HG03575 (cell line): ENCODE measurements around the gene NUDT1.
"Not testable (repeated sequence)": the region's sequence is repeated elsewhere in the genome, so short reads cannot be mapped to it uniquely, and the experiment has no call there.

Experiments
- ATAC-seq: cut with Tn5 transposase; IDR thresholded peaks from one replicate; pipeline ENCODE4 v1.9.1; 2021; ENCODE audit not compliant: unreplicated experiment, insufficient number of reproducible peaks, low FRiP score; ENCODE audit errors: extremely low read depth

Gene NUDT1

GRCh38 chr7:2257046-2257551, 15.1 kb downstream of the NUDT1 start:
- no peak for ATAC-seq

DNA sequence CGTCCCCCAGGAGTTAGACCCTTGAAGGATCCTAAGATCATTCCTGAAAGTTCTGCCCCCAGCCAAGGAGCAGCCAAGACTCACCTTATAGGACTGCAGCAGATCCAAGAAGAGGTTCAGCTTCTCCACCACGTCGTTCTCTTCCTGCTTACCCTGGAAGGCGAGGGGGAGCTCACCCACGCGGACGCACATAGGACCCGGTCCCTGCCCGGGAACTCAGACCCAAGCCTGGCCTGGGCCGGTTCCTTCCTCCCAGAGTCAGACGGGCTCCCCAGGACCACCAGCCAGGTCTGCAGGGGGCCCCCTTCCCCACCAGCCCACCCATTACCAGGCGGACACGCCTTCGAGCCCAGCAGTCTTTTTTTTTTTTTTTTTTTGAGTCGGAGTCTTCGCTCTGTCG, 15.6 kb downstream of the NUDT1 start:
- ATAC-seq = no peak

DNA sequence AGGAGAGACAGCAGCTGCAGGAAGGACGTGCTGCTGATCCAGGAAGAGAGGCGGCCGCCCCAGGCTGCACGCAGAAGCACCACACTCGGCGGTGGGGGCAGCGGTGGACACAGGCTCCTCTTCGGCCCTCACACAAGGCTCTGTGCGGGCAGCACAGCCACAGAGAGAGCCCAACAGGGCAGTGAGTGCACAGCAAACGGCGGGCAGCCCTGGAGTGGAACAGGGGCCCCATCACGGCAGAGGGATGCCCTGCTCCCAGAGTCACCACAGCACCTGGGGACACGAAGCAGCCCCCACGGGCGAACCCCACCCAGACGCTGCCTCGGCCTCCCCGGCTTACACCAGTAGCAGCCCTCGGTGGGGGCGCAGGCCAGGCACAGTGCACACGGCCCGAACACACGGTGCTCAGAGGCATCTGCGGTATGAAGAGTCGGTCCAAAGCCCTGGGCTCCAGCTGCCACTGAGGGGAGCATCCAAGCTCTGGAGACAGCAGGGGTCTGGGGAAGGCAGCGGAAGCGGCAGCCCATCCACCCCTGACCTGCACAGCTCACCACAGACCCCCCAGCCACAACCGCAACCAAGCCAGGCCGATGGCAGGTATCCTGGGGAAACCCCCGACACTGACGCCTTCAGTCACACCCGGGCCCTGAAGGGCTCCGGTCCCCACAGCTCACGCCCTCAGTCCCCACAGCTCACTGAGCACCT, 16.8 kb downstream of the NUDT1 start:
- no peak for ATAC-seq

DNA sequence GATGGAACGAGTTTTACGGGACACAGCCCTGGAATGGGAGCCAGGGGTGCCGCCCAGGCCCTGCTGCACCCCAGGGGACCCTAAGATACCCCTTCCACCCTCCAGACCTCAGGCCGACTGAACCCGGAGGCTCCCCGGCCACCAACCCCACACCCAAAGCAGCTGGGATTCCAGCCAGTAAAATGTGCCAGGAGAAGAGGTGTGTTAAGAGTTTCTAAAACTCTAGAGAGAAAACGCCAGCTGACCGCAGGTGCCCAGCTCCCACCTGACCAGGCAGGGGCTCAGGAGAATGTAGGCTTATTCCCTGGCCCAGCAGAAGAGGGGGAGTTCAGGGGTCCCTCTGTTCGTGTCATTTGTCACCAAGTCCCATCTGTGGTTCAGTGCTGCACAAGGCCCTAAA, 17.5 kb downstream of the NUDT1 start:
- ATAC-seq = no peak

DNA sequence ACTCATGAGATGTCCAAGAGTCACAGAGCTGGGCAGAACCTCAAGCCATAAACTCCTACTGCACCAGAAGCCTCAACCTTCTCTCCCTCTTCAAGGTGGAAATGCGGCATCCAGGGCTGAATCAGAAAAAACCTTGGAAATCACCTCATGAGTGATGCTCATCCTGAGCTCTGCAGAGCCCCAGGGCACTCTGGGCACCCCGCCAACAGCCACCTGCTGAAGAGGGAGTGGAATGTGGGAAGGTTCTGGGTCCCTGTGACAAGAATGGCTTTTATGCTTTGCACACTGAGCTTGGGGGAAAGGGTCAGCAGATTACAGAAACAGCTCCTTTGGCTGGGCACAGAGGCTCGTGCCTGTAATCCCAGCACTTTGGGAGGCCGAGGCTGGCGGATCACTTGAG, 18.8 kb downstream of the NUDT1 start:
- ATAC-seq = no peak

DNA sequence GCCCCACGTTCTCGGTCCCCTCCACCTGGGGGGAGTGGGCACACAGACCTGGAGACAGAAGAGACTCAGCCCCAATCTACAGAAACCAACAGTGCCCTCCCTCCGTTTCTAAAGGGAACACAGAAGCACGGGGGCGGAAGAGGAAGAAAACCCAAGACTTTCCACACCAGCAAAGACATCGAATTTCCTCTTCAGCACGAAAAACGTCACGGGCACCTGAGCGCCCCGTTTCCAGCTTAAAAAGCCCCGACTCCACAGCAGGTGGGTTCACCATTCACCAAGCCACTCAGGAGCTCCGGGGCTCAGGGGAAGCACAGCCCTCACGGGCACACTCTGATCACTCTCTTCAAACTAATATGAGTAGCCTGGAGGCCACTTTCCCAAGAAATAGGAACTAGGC, 19.6 kb downstream of the NUDT1 start:
- ATAC-seq = no peak

GRCh38 chr7:2263176-2263575, 21.1 kb downstream of the NUDT1 start:
- ATAC-seq = no peak

- no peak for ATAC-seq
Observed at GRCh38 chr7:2264158-2264557, 22.1 kb downstream of the NUDT1 start.

DNA sequence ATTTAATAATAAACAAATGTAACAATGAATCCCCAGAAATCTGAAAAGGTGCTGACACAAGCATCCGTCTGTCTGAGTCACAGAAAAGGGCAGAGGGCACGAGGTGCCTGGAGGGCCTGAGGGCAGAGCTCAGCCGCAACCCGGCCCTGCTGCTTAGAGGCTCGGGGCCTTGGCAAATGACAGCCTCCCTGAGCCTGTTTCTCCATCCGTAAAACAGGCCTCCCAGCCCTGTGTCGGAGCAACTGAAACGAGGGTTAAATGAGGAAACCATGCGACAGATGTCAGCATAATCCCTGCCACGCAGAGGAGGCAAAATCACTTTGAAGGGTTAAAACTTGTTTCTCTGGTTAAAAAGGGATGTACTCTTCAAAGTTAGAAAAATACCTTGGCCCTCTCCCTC, 24.9 kb downstream of the NUDT1 start:
- no peak for ATAC-seq

- ATAC-seq = not testable (repeated sequence)
Observed at GRCh38 chr7:2269089-2269990, 27.3 kb downstream of the NUDT1 start.

DNA sequence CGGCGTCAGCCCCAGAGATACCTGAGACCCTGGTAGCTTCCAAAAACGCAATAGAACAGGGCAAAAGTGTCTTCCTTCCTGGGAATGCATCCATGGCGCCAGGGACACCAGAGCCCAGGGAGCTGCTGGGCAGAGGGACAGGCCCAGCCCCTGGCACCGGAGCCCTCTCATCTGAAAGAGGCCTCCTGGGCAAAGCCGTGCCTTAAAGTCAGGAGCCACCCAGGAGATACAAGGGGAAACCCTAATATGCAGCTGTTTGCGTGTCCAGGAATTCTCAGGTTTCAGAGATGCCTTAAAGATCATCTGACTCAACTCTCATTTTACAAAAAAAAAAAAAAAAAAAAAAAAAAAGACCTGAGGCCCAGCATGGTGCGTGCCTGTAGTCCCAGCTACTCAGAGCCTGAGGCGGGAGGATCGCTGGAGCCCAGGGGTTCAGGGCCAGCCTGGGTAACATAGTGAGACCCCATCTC, 28.0 kb downstream of the NUDT1 start:
- ATAC-seq = no peak

DNA sequence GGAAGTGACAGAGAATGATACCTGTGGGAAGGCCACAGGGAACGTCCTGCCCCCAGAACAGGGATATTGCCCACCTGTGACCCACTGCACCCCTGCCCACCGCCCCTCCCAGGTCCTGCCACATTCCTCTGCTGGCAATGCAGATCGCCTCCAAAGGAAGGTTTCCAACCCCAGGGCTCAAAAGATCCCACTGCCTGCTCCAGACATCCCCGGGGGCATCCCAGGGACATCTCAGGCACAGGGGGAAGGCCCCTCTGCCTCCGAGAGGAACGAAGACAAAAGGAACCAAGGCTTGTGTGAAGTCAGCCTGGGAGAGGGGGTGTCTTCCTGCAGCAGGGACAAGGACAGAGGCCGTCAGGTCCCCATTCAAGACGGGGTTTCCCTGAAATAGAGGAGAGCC, 28.5 kb downstream of the NUDT1 start:
- ATAC-seq = no peak

DNA sequence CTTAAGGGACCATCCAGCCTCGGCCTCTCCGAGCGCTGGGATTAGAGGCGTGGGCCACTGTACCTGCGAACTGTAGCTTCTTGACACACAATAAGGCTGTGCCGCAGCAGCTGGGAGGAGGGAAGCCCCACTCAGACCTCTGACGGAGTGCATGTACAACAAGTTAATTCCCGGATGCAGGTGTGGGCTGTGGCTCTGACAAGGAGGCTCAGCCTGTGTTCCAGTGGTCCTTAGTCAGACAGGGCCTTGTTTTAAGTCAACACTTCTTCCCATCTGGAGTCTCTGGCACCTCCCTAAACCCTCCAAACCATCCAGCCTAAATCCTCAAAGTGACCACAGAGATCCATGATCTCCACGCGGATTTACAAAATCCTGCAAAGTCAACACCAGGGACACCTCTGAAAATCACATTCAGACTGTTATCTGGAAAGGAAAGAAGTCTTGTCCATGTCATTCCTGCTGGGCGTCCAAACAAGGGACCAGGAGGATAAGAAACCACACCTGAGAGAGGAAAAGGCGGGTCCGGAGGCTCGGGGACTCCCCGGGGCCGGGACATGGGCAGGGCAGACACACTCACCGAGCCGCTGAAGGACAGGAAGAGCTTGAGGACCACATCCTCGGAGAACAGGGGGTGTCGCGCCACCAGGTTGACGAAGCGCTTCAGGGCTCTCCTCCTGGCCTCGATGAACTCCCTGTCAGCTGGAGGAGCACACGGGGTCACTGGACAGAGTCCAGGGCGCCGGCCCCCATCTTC, 29.4 kb downstream of the NUDT1 start:
- no peak for ATAC-seq

GRCh38 chr7:2272031-2272430, 30.0 kb downstream of the NUDT1 start:
- no peak for ATAC-seq

GRCh38 chr7:2273866-2274265, 31.8 kb downstream of the NUDT1 start:
- ATAC-seq = no peak

- ATAC-seq = no peak
Observed at GRCh38 chr7:2274666-2275065, 32.6 kb downstream of the NUDT1 start.

- no peak for ATAC-seq
Observed at GRCh38 chr7:2275101-2275500, 33.1 kb downstream of the NUDT1 start.

GRCh38 chr7:2276107-2276506, 34.1 kb downstream of the NUDT1 start:
- ATAC-seq = no peak

DNA sequence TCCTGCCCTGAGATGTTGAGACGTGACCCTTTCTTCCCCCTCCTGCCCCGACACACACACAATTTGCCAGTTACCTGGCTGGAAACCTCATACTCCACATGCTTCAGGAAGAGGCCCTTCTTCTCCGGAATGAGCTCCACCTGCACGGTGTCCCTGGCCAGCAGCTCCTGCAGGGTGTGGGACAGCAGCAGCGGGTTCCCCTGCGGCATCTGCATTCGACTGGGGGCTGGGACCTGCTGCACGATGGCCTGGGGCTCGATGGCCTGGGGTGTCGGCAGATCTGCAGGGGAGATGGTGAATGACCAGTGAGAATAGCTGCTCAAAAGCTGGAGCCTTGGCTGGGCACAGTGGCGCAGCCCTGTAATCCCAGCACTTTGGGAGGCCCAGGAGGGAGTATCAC, 36.0 kb downstream of the NUDT1 start:
- ATAC-seq = no peak
